ENCODE results near the gene UMODL1.

- TF ChIP-seq, protein P1, sequence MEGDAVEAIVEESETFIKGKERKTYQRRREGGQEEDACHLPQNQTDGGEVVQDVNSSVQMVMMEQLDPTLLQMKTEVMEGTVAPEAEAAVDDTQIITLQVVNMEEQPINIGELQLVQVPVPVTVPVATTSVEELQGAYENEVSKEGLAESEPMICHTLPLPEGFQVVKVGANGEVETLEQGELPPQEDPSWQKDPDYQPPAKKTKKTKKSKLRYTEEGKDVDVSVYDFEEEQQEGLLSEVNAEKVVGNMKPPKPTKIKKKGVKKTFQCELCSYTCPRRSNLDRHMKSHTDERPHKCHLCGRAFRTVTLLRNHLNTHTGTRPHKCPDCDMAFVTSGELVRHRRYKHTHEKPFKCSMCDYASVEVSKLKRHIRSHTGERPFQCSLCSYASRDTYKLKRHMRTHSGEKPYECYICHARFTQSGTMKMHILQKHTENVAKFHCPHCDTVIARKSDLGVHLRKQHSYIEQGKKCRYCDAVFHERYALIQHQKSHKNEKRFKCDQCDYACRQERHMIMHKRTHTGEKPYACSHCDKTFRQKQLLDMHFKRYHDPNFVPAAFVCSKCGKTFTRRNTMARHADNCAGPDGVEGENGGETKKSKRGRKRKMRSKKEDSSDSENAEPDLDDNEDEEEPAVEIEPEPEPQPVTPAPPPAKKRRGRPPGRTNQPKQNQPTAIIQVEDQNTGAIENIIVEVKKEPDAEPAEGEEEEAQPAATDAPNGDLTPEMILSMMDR (conservative IDR thresholded peaks at IDR 0.05): no peak
- TF ChIP-seq EZH2 (IDR thresholded peaks at IDR 0.05; ENCODE audit: low read depth): no peak
Measured at GRCh38 chr21:42176859-42177258, 105.7 kb downstream of the UMODL1 start.
